ENCODE results near the gene ANO9. TPM values are rescaled to one million over a fixed set of nuclear protein-coding genes. Genes with fewer than 3 reads are reported as not detected.
A peak's percentile ranks its signal among the peaks of the same experiment; 100 is the strongest.

Gene ANO9
- total RNA-seq, 1 experiment from 2014 or later = 85.5 TPM

- Histone ChIP-seq H3K27me3 (replicated peaks; ENCODE audit: control insufficient read depth, insufficient read depth, low read length) (no peaks in the 10 kb centered on the region), H3K4me3 (ENCODE audit: low read depth, low read length) (peak within 1 kb of the TSS; percentile 56), H3K9me3 (no peaks in the 10 kb centered on the region; the same call in 1 of the 2 replicates), H3K4me1 (peaks cover 26% of the 10 kb centered on the region), H3K36me3 (ENCODE audit: control insufficient read depth, insufficient read depth, low read length) (no peaks in the 10 kb centered on the region; the same call in none of the 2 replicates)
- POLR2A ChIA-PET = no interaction called here
- no TSS peak for BruUV-seq (replicated peaks)
- Mint-ChIP-seq H3K27me3 (ENCODE audit: insufficient read depth, unreplicated experiment) (peaks cover 2% of the 10 kb centered on the region), H3K4me1 (ENCODE audit: low read depth, unreplicated experiment) (peaks cover 15% of the 10 kb centered on the region), H3K27ac (ENCODE audit: unreplicated experiment) (no peak within 1 kb of the TSS), H3K4me3 (ENCODE audit: unreplicated experiment) (peak within 1 kb of the TSS; percentile 91), H3K9me3 (ENCODE audit: unreplicated experiment) (no peaks in the 10 kb centered on the region), H3K36me3 (ENCODE audit: insufficient read depth, unreplicated experiment) (peaks cover 26% of the 10 kb centered on the region)
- no peak for TF ChIP-seq CTCF (IDR thresholded peaks at IDR 0.05; ENCODE audit: insufficient read depth in 1 of 2, low read depth in 1 of 2, low read length in 1 of 2, severe bottlenecking in 1 of 2, unreplicated experiment in 1 of 2)
- CTCF ChIA-PET = interaction anchor here (0.6 to 2.9 kb wide), 4 partner anchors 79 to 184 kb away, joined by 3 to 14 read pairs (median 4); partner anchors contain the start of gene BET1L
- intact Hi-C loops (cut with micrococcal nuclease; ENCODE audit: unreplicated experiment) = loop anchor here (2.0 to 10.0 kb wide), 2 partner anchors 23 to 75 kb away; partner anchors contain the start of gene ANO9
- peak in 1 of 2 experiments; percentile 60 for DNase-seq
These were observed 72.3 kb downstream of the ANO9 start, which contains the start of gene B4GALNT4 for GRCh38 chr11:369336-370018. Gene B4GALNT4, plus strand, starts transcription at chr11:369499. Its CDS starts 305 bp downstream, at chr11:369804.

- DNase-seq = peak in 1 of 2 experiments; percentile 47
- H3K27me3 Mint-ChIP-seq (ENCODE audit: insufficient read depth, unreplicated experiment) = peaks cover 2% of the 10 kb centered on the region
- intact Hi-C loops (cut with micrococcal nuclease; ENCODE audit: unreplicated experiment) = loop anchor here (2.0 to 10.0 kb wide), 2 partner anchors 24 to 76 kb away; partner anchors contain the start of gene ANO9
- BruUV-seq (replicated peaks) = no TSS peak
- no peaks in the 10 kb centered on the region; the same call in 1 of the 2 replicates for H3K9me3 ChIP-seq
- H3K36me3 ChIP-seq (ENCODE audit: control insufficient read depth, insufficient read depth, low read length) = no peaks in the 10 kb centered on the region; the same call in none of the 2 replicates
- H3K4me1 ChIP-seq = peaks cover 19% of the 10 kb centered on the region
- H3K27me3 ChIP-seq (replicated peaks; ENCODE audit: control insufficient read depth, insufficient read depth, low read length) = no peaks in the 10 kb centered on the region
- H3K9me3 Mint-ChIP-seq (ENCODE audit: unreplicated experiment) = no peaks in the 10 kb centered on the region
- TF ChIP-seq CTCF (IDR thresholded peaks at IDR 0.05; ENCODE audit: insufficient read depth in 1 of 2, low read depth in 1 of 2, low read length in 1 of 2, severe bottlenecking in 1 of 2, unreplicated experiment in 1 of 2) = no peak
- no peak overlapping the region for H3K27ac Mint-ChIP-seq (ENCODE audit: unreplicated experiment)
- H3K36me3 Mint-ChIP-seq (ENCODE audit: insufficient read depth, unreplicated experiment) = peaks cover 20% of the 10 kb centered on the region
- peaks cover 8% of the 10 kb centered on the region for H3K4me1 Mint-ChIP-seq (ENCODE audit: low read depth, unreplicated experiment)
- ChIA-PET CTCF (interaction anchor here (1.2 to 2.9 kb wide), 2 partner anchors 24 to 79 kb away, joined by 8 to 14 read pairs; partner anchors contain the start of gene PKP3), POLR2A (interaction anchor here (1.2 kb wide), 1 partner anchor 25 kb away, joined by 3 read pairs; the partner anchor contains the start of gene PKP3)
- H3K4me3 ChIP-seq (ENCODE audit: low read depth, low read length) = peak overlapping the region; percentile 56
- H3K4me3 Mint-ChIP-seq (ENCODE audit: unreplicated experiment) = peak overlapping the region; percentile 91
These were observed 73.1 kb downstream of the ANO9 start for GRCh38 chr11:368414-369335.
